GM18505 (cell line): ENCODE results near the gene LRFN2.

Experiments used
- ATAC-seq: cut with Tn5 transposase; IDR thresholded peaks from one replicate; pipeline ENCODE4 v1.9.1; 2021; ENCODE audit not compliant: unreplicated experiment
- POLR2A ChIP-seq: IDR thresholded peaks from 4 replicates; pipeline ENCODE4 v1.6.1; 2011; ENCODE audit warnings: borderline replicate concordance; ENCODE audit not compliant: insufficient read depth, insufficient read length; ENCODE audit errors: extremely low read depth

Gene LRFN2

GRCh38 chr6:40545954-40546353 is 41.2 kb downstream of the LRFN2 start:
- ATAC-seq, result no peak
- no peak for TF ChIP-seq POLR2A

- no peak for ATAC-seq
- no peak for TF ChIP-seq POLR2A
Measured at GRCh38 chr6:40543776-40544175, 43.4 kb downstream of the LRFN2 start.

GRCh38 chr6:40543146-40543545 is 44.0 kb downstream of the LRFN2 start:
- ATAC-seq, result no peak
- no peak for TF ChIP-seq POLR2A

- TF ChIP-seq POLR2A, result no peak
- ATAC-seq, result no peak
Measured at GRCh38 chr6:40542175-40542764, 44.9 kb downstream of the LRFN2 start.

GRCh38 chr6:40541556-40542174 is 45.5 kb downstream of the LRFN2 start:
- TF ChIP-seq POLR2A, result no peak
- ATAC-seq, result no peak

GRCh38 chr6:40540790-40541189 is 46.4 kb downstream of the LRFN2 start:
- ATAC-seq, result no peak

GRCh38 chr6:40539853-40540252 is 47.3 kb downstream of the LRFN2 start:
- no peak for TF ChIP-seq POLR2A

More at GRCh38 chr6:40540790-40541189, 46.4 kb downstream of the LRFN2 start:
- no peak for TF ChIP-seq POLR2A

GRCh38 chr6:40538556-40538955 is 48.6 kb downstream of the LRFN2 start:
- no peak for TF ChIP-seq POLR2A
- ATAC-seq, result no peak

More at GRCh38 chr6:40539853-40540252, 47.3 kb downstream of the LRFN2 start:
- ATAC-seq, result no peak

GRCh38 chr6:40537446-40537845 is 49.7 kb downstream of the LRFN2 start:
- no peak for ATAC-seq
- TF ChIP-seq POLR2A, result no peak

- ATAC-seq, result no peak
- TF ChIP-seq POLR2A, result no peak
Measured at GRCh38 chr6:40536442-40536841, 50.7 kb downstream of the LRFN2 start.

- no peak for TF ChIP-seq POLR2A
- no peak for ATAC-seq
Measured at GRCh38 chr6:40535819-40536380, 51.3 kb downstream of the LRFN2 start.

GRCh38 chr6:40535110-40535818 is 51.9 kb downstream of the LRFN2 start:
- no peak for ATAC-seq
- no peak for TF ChIP-seq POLR2A

- TF ChIP-seq POLR2A, result no peak
- no peak for ATAC-seq
Measured at GRCh38 chr6:40532349-40533000, 54.7 kb downstream of the LRFN2 start.

GRCh38 chr6:40529919-40530318 is 57.2 kb downstream of the LRFN2 start:
- no peak for ATAC-seq
- no peak for TF ChIP-seq POLR2A

GRCh38 chr6:40529040-40529439 is 58.1 kb downstream of the LRFN2 start:
- ATAC-seq, result no peak
- TF ChIP-seq POLR2A, result no peak
